ENCODE results near the gene RHOBTB3.

The RHOBTB3 gene

GRCh38 chr5:95842854-95843544 is 111.9 kb downstream of the RHOBTB3 start:
- DNase-seq: peak in 4 of 5 donors; percentile 30 to 81 (median 37)

- no peak for DNase-seq
These were observed 112.6 kb downstream of the RHOBTB3 start for GRCh38 chr5:95843733-95844223.

- no peak for DNase-seq
These were observed 114.3 kb downstream of the RHOBTB3 start for GRCh38 chr5:95845391-95845790.

Measured in T-helper 1 cell (primary cell).